Measurements from ENCODE around the gene PKHD1.

- TF ChIP-seq REST (IDR thresholded peaks at IDR 0.05; ENCODE audit: insufficient read depth in 1 of 2, low read depth in 2 of 2, low read length in 1 of 2) (no peak), POLR2AphosphoS5 (IDR thresholded peaks at IDR 0.05; ENCODE audit: low read depth, low read length) (no peak)
Measured at GRCh38 chr6:51954681-51955080, 132.7 kb downstream of the PKHD1 start.
